ENCODE measurements around the gene SHBG.
A peak's percentile ranks its signal among the peaks of the same experiment; 100 is the strongest.
"Not testable (repeated sequence)": the region's sequence is repeated elsewhere in the genome, so short reads cannot be mapped to it uniquely, and the experiment has no call there.

The SHBG gene

DNA sequence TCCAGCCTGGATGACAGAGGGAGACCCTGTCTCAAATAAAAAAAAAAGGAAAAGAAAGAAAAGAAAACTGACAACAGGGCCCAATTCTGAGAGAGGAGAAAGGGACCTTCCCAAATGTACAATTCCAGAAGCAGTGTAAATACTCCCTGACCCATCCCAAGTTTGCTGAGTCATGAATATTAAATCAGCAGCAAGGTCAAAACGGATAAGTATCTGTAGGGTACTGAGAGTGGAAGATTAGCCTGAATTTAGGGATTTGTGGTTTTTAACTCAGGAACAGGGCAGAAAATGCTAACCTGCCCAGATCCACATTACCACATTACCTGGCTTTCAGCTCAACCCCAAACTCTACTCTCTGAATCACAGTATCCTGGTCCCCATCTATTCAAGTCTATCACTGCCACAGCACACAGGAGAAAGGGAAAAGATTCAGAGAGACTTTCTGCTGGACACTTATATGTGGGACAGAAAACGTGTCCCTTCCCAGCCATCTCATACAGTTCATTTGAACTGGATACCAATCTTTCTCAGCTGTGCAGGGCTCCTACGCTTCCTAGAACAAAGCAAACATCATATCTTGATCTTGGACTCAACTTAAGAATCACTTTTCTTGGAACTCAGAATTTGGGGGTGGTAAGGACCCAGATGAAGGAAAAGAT lies 18.2 kb upstream of the SHBG start:
- DNase-seq (ENCODE audit: low read depth in 1 of 2, low spot score in 1 of 2) = no peak

GRCh38 chr17:7612294-7612640 lies 17.7 kb upstream of the SHBG start:
- DNase-seq (ENCODE audit: low read depth in 1 of 2, low spot score in 1 of 2) = no peak

DNA sequence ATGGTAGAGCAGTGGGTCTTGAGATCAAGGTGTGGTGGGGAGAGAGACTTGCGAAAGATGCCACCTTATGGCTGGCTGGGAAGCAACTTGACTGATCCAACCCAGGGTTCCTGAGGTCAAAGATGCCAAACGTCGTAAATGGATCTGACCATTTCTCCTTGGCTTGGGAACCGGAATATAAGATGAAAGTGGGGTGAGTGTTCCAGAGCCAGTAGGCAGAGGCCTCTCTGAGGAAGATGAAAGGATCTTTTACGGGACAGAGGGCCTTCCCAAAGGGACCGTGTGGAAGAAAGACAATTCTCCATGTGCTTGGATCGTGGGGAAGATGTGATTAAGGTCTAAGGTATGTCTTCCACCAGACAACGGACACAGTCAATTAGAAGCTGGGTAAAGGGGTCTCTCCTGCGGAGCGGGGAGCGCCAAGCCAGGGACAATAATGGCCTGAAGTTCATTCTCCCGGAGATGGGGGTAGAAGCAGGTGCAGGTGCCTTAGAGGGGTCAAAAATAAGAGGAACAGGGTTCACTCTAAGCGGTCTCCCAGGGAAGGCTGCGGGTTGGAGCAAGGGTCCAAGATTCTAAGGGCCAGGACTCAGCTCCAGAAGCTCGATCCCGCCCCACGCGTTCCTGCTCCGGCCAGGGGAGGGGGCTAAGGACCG lies 16.0 kb upstream of the SHBG start:
- DNase-seq (ENCODE audit: low read depth in 1 of 2, low spot score in 1 of 2) = no peak

GRCh38 chr17:7614425-7615264 lies 15.3 kb upstream of the SHBG start, which contains the start of gene FXR2:
TSS of gene FXR2 (minus strand) at chr17:7614897. CDS start at chr17:7614532, 365 bp downstream.
- peak; percentile 96 to 98 for DNase-seq (ENCODE audit: low read depth in 1 of 2, low spot score in 1 of 2)

GRCh38 chr17:7615265-7615747 lies 14.6 kb upstream of the SHBG start:
- DNase-seq (ENCODE audit: low read depth in 1 of 2, low spot score in 1 of 2) = no peak

- DNase-seq (ENCODE audit: low read depth in 1 of 2, low spot score in 1 of 2) = no peak
Measured at GRCh38 chr17:7618608-7619007, 11.3 kb upstream of the SHBG start.

- DNase-seq (ENCODE audit: low read depth in 1 of 2, low spot score in 1 of 2) = no peak
Measured at GRCh38 chr17:7620835-7621234, 9.1 kb upstream of the SHBG start.

DNA sequence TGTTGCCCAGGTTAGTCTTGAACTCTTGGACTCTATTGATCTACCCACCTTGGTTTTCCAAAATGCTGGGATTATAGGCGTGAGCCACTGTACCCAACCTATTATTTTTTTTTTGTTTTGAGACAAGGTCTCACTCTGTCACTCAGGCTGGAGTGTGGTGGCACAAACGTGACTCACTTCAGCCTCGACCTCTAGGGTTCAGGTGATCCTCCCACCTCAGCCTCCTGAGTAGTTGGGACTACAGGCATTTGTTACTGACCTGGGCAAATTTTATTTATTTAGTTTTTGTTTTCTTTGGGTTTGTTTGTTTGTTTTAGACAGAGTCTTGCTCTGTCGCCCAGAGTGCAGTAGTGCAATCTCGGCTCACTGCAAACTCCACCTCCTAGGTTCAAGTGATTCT lies 6.3 kb upstream of the SHBG start:
- DNase-seq (ENCODE audit: low read depth in 1 of 2, low spot score in 1 of 2) = no peak

DNA sequence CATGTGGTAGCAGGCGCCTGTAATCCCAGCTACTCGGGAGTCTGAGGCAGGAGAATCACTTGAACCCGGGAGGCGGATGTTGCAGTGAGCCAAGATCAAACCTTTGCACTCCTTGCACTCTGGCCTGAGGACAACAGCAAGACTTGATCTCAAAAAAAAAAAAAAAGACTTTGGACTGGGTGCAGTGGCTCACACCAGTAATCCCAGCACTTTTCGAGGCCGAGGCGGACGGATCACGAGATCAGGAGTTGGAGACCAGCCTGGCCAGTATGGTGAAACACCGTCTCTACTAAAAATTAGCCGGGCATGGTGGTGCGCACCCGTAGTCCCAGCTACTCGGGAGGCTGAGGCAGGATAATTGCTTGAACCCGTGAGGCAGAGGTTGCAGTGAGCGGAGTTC lies 4.2 kb upstream of the SHBG start:
- not testable (repeated sequence) for DNase-seq (ENCODE audit: low read depth in 1 of 2, low spot score in 1 of 2)

GRCh38 chr17:7626307-7626706 lies 3.6 kb upstream of the SHBG start:
- DNase-seq (ENCODE audit: low read depth in 1 of 2, low spot score in 1 of 2) = no peak

- no peak for DNase-seq (ENCODE audit: low read depth in 1 of 2, low spot score in 1 of 2)
Measured at GRCh38 chr17:7626956-7627249, 3.0 kb upstream of the SHBG start.

DNA sequence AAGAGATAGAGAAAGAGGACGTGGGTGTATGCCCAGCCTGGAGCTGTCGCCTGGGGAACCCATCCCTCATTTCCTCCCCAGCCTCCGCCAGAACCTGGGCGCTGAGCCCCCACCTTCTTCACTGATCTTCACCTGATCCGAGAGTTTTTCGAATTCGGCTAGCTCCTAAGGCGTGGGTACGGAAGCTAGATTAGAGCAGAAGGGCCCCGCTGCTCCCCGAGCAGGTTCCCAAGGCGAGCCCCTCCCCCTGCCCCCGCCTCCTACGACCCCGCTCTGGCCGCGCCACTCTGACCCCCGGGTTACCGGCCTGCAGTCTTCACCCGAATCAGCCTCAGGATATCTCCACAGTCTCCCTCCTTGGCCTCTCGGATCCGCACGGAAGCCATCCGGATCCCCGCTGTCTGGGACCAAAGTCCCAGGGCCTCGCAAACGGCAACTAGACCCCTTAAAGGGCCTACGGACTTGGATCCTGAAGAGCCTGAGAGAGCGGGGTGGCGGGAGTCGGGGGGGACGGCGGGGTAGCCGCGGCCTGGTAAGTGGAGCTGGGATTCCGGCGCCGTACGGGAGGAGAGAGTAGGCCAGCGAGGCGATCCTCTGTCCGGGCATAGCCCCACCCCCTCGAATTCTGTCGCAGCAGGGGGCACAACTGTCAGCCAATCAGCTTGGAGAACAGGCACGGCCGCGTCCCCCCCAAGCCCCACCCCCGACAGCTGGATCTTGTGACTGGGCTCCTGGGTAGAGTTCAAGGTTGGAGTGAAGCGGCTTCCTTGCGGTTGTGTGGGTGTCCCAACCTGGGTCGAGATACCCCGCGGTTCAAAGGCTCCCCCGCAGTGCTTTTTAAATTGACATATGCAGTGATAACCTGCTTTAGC lies 2.4 kb upstream of the SHBG start, which contains the start of gene SAT2:
Gene SAT2, minus strand, starts transcription at position 572 of the 872 bp plus-strand sequence. Its CDS starts 186 bp downstream, at position 386.
- DNase-seq (ENCODE audit: low read depth in 1 of 2, low spot score in 1 of 2) = peak; percentile 66 to 71

DNA sequence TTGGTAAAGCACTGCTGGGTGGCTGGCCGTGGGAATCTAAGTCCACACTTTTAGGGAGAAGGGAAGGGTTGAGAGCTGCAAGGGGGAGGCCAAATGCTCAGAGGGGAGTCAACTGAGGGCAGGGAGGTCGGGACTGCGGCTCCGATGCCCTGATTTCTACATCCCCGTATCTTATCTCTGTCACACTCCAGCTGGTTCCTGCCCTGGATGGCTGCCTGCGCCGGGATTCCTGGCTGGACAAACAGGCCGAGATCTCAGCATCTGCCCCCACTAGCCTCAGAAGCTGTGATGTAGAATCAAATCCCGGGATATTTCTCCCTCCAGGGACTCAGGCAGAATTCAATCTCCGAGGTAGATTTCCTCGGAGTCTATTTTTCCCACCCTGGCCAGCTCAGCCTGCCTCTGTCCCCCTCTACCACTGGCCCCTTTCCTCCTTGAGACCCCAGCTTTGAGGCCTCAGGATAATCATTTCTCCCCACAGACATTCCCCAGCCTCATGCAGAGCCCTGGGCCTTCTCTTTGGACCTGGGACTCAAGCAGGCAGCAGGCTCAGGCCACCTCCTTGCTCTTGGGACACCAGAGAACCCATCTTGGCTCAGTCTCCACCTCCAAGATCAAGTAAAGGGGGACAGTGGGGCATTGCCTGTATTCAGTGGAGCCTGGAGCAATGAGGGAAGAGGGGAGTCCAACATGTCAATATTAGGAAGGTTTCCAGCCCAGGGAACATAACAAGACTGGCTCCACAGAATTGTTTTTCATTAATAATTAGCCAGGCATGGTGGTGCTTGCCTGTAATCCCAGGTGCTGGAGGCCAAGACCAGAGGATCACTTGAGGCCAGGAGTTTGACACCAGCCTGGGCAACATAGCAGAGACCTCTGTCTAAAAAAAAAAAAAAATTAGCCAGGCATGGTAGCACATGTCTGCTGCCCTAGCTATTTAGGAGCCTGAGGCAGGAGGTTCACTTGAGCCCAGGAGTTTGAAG lies 1.8 kb downstream of the SHBG start:
- DNase-seq (ENCODE audit: low read depth in 1 of 2, low spot score in 1 of 2) = no peak

DNA sequence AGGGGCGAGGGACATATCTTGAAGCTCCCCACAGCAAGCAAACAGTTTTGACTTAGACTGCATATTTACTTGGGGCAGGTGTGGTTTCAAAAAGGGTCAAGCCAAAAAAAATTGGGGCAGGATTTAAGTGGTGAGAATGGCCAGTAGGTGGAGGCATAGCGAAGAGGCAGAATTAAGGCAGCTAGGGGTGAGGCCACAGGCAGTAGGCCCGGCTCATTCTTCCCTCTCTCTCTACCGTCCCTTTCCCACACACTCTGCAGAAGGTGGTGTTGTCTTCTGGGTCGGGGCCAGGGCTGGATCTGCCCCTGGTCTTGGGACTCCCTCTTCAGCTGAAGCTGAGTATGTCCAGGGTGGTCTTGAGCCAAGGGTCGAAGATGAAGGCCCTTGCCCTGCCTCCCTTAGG lies 2.6 kb downstream of the SHBG start:
- DNase-seq (ENCODE audit: low read depth in 1 of 2, low spot score in 1 of 2) = no peak

- no peak for DNase-seq (ENCODE audit: low read depth in 1 of 2, low spot score in 1 of 2)
Measured at GRCh38 chr17:7633093-7633492, 3.2 kb downstream of the SHBG start.

DNA sequence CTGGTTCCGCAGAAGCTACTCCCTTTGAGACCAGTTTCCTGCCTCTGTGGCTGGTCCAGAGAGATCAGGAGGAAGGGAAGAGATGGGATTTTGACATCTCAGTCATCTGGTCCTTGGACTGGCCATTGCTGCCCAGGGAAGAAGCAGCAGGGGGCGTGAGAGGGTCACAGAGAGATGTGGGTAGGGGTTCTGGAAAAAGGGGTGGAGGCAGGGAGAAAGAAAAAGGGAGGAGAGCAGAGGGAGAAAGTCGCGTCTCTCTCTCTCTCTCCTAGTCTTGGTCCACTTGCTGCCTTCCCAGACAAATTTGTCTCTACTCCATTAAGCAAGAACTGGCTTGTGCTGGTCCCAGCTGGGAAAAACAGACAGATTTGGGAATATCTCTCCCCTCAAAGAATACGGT lies 4.4 kb downstream of the SHBG start:
- no peak for DNase-seq (ENCODE audit: low read depth in 1 of 2, low spot score in 1 of 2)

GRCh38 chr17:7636163-7636562 lies 6.2 kb downstream of the SHBG start:
- DNase-seq (ENCODE audit: low read depth in 1 of 2, low spot score in 1 of 2) = no peak

DNA sequence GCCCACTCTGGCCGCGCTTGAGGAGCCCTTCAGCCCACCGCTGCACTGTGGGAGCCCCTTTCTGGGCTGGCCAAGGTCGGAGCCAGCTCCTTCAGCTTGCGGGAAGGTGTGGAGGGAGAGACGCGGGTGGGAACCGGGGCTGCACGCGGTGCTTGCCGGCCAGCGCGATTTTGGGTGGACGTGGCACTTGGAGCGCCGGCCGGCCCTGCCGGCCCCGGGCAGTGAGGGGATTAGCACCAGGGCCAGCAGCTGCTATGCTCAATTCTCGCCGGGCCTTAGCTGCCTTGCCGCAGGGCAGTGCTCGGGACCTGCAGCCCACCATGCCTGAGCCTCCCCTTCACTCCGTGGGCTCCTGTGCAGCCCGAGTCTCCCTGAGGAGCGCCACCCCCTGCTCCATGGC lies 10.8 kb downstream of the SHBG start:
- no peak for DNase-seq (ENCODE audit: low read depth in 1 of 2, low spot score in 1 of 2)

DNA sequence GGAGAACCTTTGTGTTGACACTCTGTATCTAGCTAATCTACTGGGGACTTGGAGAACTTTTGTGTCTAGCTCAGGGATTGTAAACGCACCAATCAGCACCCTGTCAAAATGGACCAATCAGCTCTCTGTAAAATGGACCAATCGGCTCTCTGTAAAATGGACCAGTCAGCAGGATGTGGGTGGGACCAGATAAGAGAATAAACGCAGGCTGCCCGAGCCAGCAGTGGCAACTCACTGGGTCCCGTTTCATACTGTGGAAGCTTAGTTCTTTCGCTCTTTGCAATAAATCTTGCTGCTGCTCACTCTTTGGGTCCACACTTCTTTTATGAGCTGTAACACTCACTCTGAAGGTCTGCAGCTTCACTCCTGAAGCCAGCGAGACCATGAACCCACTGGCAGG lies 11.7 kb downstream of the SHBG start:
- not testable (repeated sequence) for DNase-seq (ENCODE audit: low read depth in 1 of 2, low spot score in 1 of 2)

- no peak for DNase-seq (ENCODE audit: low read depth in 1 of 2, low spot score in 1 of 2)
Measured at GRCh38 chr17:7644775-7645174, 14.8 kb downstream of the SHBG start.

Data from stimulated activated CD4-positive, alpha-beta T cell treated with anti-CD3 and anti-CD28 coated beads, Interleukin-15, amount 100 ng/mL, for 1 hour (primary cell).